Ecto neural progenitor cell (in vitro differentiated cells): ENCODE results near the gene TRNP1.

ENCODE experiments used
- DNase-seq: peaks from one replicate; pipeline ENCODE4 v3.0.0-alpha.2; 2018; ENCODE audit warnings: low spot score

The TRNP1 gene

GRCh38 chr1:27001570-27002360 is 8.3 kb downstream of the TRNP1 start:
- DNase-seq, result peak; percentile 76

DNA sequence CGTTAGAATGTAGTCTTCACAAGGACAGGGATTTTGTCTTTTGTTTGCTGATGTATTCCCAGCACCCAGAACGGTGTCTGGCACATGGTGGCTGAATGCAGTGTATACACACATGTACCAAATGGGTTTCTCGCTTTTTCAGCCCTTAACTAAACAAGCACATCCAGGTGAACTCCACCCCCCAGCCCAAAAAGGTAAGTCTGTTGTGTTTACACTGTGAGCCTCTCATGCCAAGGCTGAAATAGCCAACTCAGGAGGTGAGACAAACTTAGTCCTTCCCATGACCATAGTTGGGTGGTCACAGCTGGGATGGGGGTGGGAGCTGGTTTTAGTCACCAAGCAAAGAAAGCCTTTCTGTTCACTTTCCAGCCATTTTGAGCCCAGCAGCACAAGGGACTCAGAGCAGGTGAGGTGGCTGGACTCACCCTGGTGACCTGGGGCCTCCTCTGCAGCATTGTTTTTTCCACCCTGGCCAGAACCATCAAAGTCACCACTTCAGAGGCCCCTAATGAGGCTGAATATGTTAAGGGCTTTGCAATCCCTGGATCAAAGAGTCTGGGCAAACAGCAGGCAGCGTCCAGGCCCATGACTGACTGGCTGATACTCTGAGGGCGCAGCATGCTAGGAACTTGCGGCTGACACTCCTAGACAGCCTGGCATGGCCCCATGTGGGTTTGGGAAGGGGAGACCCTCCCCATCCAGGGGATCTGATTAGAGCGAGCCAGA is 10.4 kb downstream of the TRNP1 start:
- no peak for DNase-seq

- no peak for DNase-seq
Observed at GRCh38 chr1:27004471-27005165, 11.1 kb downstream of the TRNP1 start.

GRCh38 chr1:27005166-27005530 is 11.7 kb downstream of the TRNP1 start:
- no peak for DNase-seq

DNA sequence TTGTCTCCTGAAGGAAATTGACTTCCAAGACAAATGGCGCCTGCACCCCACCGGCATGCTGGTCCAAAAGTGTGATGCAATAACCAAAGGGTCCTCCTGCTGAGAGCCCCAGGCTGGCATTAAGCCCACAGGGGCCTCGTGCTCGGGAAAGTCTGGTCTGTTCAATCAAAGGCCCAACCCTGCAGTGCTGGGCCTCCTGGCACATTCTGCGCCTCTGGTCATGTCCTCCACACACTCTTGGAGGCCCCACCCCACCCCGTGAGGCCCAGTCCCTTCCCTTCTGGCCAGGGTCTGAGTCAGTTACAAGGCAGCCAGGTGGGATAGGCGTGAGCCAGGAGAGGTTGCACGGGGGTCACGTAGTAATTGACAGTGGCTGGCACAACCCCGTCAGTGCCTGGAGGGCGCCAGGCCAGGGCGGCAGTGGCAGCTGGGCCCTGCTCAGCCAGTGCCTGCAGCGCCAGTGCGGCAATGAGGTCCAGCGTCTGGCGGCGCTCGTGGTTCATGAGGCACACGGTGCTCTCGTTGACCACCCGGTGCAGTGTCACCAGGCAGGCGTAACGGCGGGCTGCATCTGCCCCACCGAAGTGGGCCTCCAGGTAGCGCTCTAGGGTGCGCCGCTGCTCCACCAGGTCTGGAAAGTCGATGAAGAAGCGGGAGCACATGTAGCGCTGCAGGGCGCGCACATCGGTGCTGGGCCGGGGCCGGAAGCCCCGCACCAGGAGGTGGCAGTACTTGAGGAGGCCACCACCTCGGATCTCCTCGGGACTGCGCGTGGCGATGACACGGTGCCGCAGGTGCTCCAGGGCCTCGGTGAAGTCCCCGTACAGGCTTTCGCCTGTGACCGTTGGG is 12.4 kb downstream of the TRNP1 start:
- no peak for DNase-seq

GRCh38 chr1:27006683-27007082 is 13.2 kb downstream of the TRNP1 start:
- DNase-seq, result no peak

- DNase-seq, result no peak
Observed at GRCh38 chr1:27007909-27008582, 14.6 kb downstream of the TRNP1 start.

GRCh38 chr1:27009601-27010197 is 16.2 kb downstream of the TRNP1 start:
- DNase-seq, result no peak

GRCh38 chr1:27010226-27010994 is 16.9 kb downstream of the TRNP1 start:
- no peak for DNase-seq

- DNase-seq, result peak; percentile 86
Observed at GRCh38 chr1:27011058-27011764, 17.7 kb downstream of the TRNP1 start.

- DNase-seq, result no peak
Observed at GRCh38 chr1:27011976-27012563, 18.6 kb downstream of the TRNP1 start.

DNA sequence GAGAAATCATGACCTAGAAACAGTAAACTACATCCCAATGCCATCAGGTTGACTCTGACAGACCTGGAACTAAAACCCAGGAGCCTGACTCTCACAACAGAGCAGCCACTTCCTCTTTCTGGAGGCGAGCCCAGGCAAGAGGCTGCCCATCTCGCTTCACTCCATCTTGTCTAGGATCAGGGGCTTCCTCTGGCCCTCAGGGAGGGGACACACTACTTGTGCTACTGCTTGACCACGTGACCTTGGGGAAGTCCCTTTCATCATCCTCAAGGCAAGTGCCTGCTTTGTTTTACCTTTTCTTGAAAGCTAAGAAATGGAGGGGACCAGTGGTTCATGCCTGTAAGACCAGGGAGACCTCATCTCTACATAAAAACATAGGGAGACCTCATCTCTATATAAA is 21.8 kb downstream of the TRNP1 start:
- DNase-seq, result no peak

- no peak for DNase-seq
Observed at GRCh38 chr1:27016376-27016775, 22.9 kb downstream of the TRNP1 start.

GRCh38 chr1:27017207-27017606 is 23.7 kb downstream of the TRNP1 start:
- no peak for DNase-seq

DNA sequence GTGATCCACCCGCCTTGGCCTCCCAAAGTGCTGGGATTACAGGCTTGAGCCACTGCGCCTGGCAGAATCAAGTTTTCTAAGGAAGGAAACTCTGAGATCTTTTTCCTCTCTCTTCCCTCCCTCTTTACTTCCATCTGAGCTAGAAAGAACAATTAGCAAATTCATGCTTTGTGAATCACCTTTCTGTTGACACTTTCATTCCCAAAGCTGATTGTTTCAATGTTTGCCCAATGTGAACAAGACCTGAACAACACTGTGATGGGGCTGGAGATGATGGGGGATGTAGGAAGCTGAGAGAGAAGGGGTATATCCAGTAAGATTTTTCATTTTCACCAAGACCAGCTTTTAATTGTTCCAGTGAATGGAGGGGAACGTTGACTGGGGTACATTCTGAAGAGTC is 24.8 kb downstream of the TRNP1 start:
- no peak for DNase-seq

DNA sequence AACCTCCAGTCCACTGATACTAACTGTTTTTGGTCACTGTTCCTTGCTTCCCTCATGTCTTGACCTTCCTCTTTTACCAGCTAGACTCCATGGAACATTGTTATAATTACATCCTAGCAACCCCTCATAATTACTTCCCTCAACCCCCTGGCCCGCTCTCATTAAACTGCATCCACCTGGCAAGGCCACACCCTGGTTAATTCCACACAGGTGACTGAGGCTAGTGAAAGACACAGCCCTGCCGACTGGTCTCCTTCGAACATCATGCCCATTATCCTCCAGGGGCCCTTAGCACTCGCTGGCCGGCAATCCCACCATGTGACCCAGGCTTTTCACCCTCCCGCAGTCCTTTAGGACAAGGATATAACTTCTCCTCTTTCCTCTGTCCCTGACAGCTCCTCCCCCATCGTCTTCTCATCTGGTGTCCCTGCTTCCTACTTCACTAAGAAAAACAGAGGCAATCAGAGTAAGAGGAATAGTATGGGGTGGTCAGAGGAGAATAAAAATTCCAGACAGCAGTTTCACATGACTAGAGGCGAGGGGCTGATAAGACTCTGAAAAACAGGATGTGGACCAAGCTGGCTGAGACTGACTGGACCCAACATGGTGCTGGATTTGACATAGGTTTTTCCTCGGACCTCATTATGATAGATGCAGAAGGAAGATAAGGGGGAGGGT is 28.0 kb downstream of the TRNP1 start:
- DNase-seq, result no peak

GRCh38 chr1:27025718-27026117 is 32.2 kb downstream of the TRNP1 start:
- DNase-seq, result no peak
